BE2C (cell line): Measurements from ENCODE around the gene CEACAM5.

Experiments used
- DNase-seq: peaks from one replicate; pipeline ENCODE4 v3.0.0-alpha.2; 2020
- H3K27me3 ChIP-seq: fragments of 250-450 bp; sonication (Bioruptor Pico); 2 replicates; pipeline ENCODE4 v1.5.1; 2020; ENCODE audit warnings: mild to moderate bottlenecking
- H3K36me3 ChIP-seq: fragments of 250-450 bp; sonication (Bioruptor Pico); 2 replicates; pipeline ENCODE4 v1.5.1; 2020; ENCODE audit warnings: mild to moderate bottlenecking
- H3K4me1 ChIP-seq: fragments of 250-450 bp; sonication (Bioruptor Pico); 2 replicates; pipeline ENCODE4 v1.5.1; 2020
- H3K4me3 ChIP-seq: 2 replicates; pipeline ENCODE4 v1.5.1; 2011; ENCODE audit warnings: low read depth, low read length
- H3K9me3 ChIP-seq: fragments of 250-450 bp; sonication (Bioruptor Pico); 2 replicates; pipeline ENCODE4 v1.5.1; 2020
- CTCF ChIP-seq: IDR thresholded peaks from 2 replicates; pipeline ENCODE4 v1.5.1; 2012; ENCODE audit warnings: mild to moderate bottlenecking, low read depth, low read length

Gene CEACAM5

GRCh38 chr19:41769608-41770007 lies 61.2 kb downstream of the CEACAM5 start:
- Histone ChIP-seq H3K4me3 (no peak overlapping the region), H3K27me3 (peaks cover 57% of the 10 kb centered on the region), H3K36me3 (no peaks in the 10 kb centered on the region), H3K4me1 (no peaks in the 10 kb centered on the region), H3K9me3 (no peaks in the 10 kb centered on the region)
- no peak for TF ChIP-seq CTCF
- no peak for DNase-seq

- Histone ChIP-seq H3K27me3 (peaks cover 43% of the 10 kb centered on the region), H3K4me1 (no peaks in the 10 kb centered on the region)
Observed at GRCh38 chr19:41771410-41771809, 63.0 kb downstream of the CEACAM5 start.

GRCh38 chr19:41774515-41774980 lies 66.1 kb downstream of the CEACAM5 start:
- peaks cover 47% of the 10 kb centered on the region for H3K27me3 ChIP-seq
- H3K4me3 ChIP-seq = no peak overlapping the region
- no peak for DNase-seq
- TF ChIP-seq CTCF = no peak
- H3K4me1 ChIP-seq = no peaks in the 10 kb centered on the region
- H3K36me3 ChIP-seq = no peaks in the 10 kb centered on the region
- no peaks in the 10 kb centered on the region for H3K9me3 ChIP-seq

More at GRCh38 chr19:41771410-41771809, 63.0 kb downstream of the CEACAM5 start:
- Histone ChIP-seq H3K9me3 (no peaks in the 10 kb centered on the region), H3K4me3 (no peak overlapping the region), H3K36me3 (no peaks in the 10 kb centered on the region)
- no peak for DNase-seq
- no peak for TF ChIP-seq CTCF

DNA sequence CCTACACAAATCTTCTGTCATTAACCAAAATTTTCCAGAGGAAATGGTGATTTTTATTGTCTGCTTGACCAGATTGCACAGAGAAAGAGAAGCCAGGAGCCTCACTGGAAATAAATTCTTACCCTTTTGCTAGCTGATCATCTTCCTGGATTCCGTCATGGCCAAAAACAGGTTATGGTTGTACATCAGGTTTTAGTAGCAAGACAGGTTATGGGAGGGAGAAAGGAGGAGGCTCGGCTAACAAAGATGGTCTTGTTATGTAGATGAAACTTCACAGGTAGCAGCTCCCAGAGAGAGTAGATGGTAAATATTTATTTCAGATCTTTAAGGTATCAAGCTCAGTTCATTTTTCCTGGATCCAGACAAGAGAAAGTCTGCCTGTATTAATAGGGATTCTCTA lies 68.3 kb downstream of the CEACAM5 start:
- no peak for DNase-seq
- Histone ChIP-seq H3K4me3 (no peak overlapping the region), H3K9me3 (no peaks in the 10 kb centered on the region)

More for the DNA sequence above, 68.3 kb downstream of the CEACAM5 start:
- H3K4me1 ChIP-seq = no peaks in the 10 kb centered on the region
- peaks cover 54% of the 10 kb centered on the region for H3K27me3 ChIP-seq
- no peaks in the 10 kb centered on the region for H3K36me3 ChIP-seq
- TF ChIP-seq CTCF = no peak
